Transverse colon (tissue), 4 donors: ENCODE measurements around the gene ANKRD66. TPM values are rescaled to one million over a fixed set of nuclear protein-coding genes. Genes with fewer than 3 reads are reported as not detected.

Source experiments
- DNase-seq: peaks from one replicate; pipeline ENCODE4 v3.0.0-alpha.2; 2019
- H3K27ac ChIP-seq, 4 donors: fragments of 200-600 bp; sonication (generic); 2 replicates each; pipeline ENCODE4 v1.5.1; 2016 to 2018; ENCODE audit warnings: inconsistent platforms in 4 of 4
- H3K27me3 ChIP-seq: fragments of 200-600 bp; sonication (generic); 2 replicates; pipeline ENCODE4 v1.5.1; 2017; ENCODE audit warnings: inconsistent platforms
- H3K36me3 ChIP-seq, 4 donors: fragments of 200-600 bp; sonication (generic); 2 replicates each; pipeline ENCODE4 v1.5.1; 2017 to 2019; ENCODE audit warnings: inconsistent platforms in 4 of 4
- H3K4me1 ChIP-seq, 4 donors: fragments of 200-600 bp; sonication (generic); 2 replicates each; pipeline ENCODE4 v1.5.1; 2017 to 2020; ENCODE audit warnings: inconsistent platforms in 4 of 4
- H3K4me3 ChIP-seq, 4 donors: fragments of 200-600 bp; sonication (generic); 1 replicate in 1 of 4; 2 replicates in 3 of 4; pipeline versions ENCODE4 v1.5.1 to v1.6.1; 2017 to 2019; ENCODE audit warnings: inconsistent platforms in 4 of 4
- H3K9me3 ChIP-seq, 2 donors: fragments of 200-600 bp; sonication (generic); 2 replicates each; pipeline ENCODE4 v1.5.1; 2017 to 2019; ENCODE audit warnings: inconsistent platforms in 2 of 2
- CTCF ChIP-seq, 5 experiments: fragments of 200-600 bp in 3 of 5; fragments of 450-650 bp in 2 of 5; sonication (generic) in 3 of 5; IDR thresholded peaks; 1 replicate in 2 of 5; 2 replicates in 3 of 5; pipeline ENCODE4 v1.5.1; 2016 to 2017; ENCODE audit warnings: antibody characterized with exemption in 5 of 5, inconsistent platforms in 3 of 5, mild to moderate bottlenecking in 2 of 5, moderate library complexity in 1 of 5
- EP300 ChIP-seq: sonication (generic); formaldehyde crosslinking; IDR thresholded peaks from one replicate; pipeline ENCODE4 v1.6.1; 2017; ENCODE audit warnings: antibody characterized with exemption, low read depth
- POLR2A ChIP-seq: fragments of 450-650 bp; IDR thresholded peaks from one replicate; pipeline ENCODE4 v1.6.1; 2016; ENCODE audit warnings: antibody characterized with exemption, mild to moderate bottlenecking, moderate library complexity
- POLR2AphosphoS5 ChIP-seq, 3 donors: sonication (generic); formaldehyde crosslinking; IDR thresholded peaks; one replicate each; pipeline ENCODE4 v1.6.1; 2016; ENCODE audit warnings: antibody characterized with exemption in 3 of 3
- WGBS, 2 donors: methylation state at CpG; one replicate each; pipeline ENCODE4 v1.1.5; 2018; ENCODE audit warnings: low coverage in 1 of 2; 5-methylcytosine and 5-hydroxymethylcytosine counted together
- in situ Hi-C, 4 donors: fragments of 200-750 bp; cut with MboI; loops; one replicate each; pipeline versions ENCODE4 v1.15.0 to v1.15.1; 2017; ENCODE audit warnings: low sequenced_read_pairs in 3 of 4, low pct_ligation_motif_present in 1 of 4, low pct_unique_long_range_greater_than_20kb in 1 of 4
- intact Hi-C: fragments of 100-400 bp; cut with DNase I; formaldehyde crosslinking; loops from one replicate; pipeline ENCODE4 v1.15.1; 2023; ENCODE audit warnings: low total_unique reads
- total RNA-seq, 4 donors: library from RNA; depleted of rRNA; stranded (reverse); fragments of >200 nt; gene quantifications; one replicate each; pipeline ENCODE4 v1.1.0, GENCODE V29; 2016

Gene ANKRD66
- total RNA-seq, 4 donors from 2014 or later = not detected

GRCh38 chr6:46787871-46788540 is 41.3 kb downstream of the ANKRD66 start:
- no peaks in the 10 kb centered on the region for H3K9me3 ChIP-seq
- intact Hi-C loops = no loop called here
- peaks cover 3 to 33% (median 16%) of the 10 kb centered on the region in 4 donors for H3K4me1 ChIP-seq
- DNase-seq = no peak
- H3K36me3 ChIP-seq = no peaks in the 10 kb centered on the region
- no peaks in the 10 kb centered on the region for H3K27me3 ChIP-seq
- 87 to 88% methylated on average over 5 of the region's 5 CpGs for WGBS, 2 donors
- in situ Hi-C loops = no loop called here
- no peak overlapping the region for H3K4me3 ChIP-seq
- no peak for TF ChIP-seq POLR2A
- TF ChIP-seq CTCF (IDR thresholded peaks at IDR 0.05) = no peak
- TF ChIP-seq POLR2AphosphoS5 (IDR thresholded peaks at IDR 0.05) = no peak
- no peak for TF ChIP-seq EP300
- no peak overlapping the region for H3K27ac ChIP-seq

- Histone ChIP-seq H3K4me3 (no peak overlapping the region), H3K4me1 (peaks cover 3 to 36% (median 16%) of the 10 kb centered on the region in 4 donors), H3K27ac (peak overlapping the region in 2 of 4 donors; percentile 41 to 70), H3K36me3 (no peaks in the 10 kb centered on the region), H3K27me3 (no peaks in the 10 kb centered on the region), H3K9me3 (no peaks in the 10 kb centered on the region)
- TF ChIP-seq CTCF (IDR thresholded peaks at IDR 0.05) = no peak
- TF ChIP-seq EP300 = no peak
- TF ChIP-seq POLR2AphosphoS5 (IDR thresholded peaks at IDR 0.05) = no peak
- TF ChIP-seq POLR2A = no peak
- intact Hi-C loops (no loop called here), in situ Hi-C loops (no loop called here)
- 89 to 100% methylated on average over 1 to 3 of the region's 3 CpGs for WGBS, 2 donors
- no peak for DNase-seq
These were observed 42.1 kb downstream of the ANKRD66 start for GRCh38 chr6:46788791-46789190.

GRCh38 chr6:46789434-46790354 is 43.0 kb downstream of the ANKRD66 start:
- no peak for DNase-seq
- H3K36me3 ChIP-seq = no peaks in the 10 kb centered on the region
- intact Hi-C loops (no loop called here), in situ Hi-C loops (no loop called here)
- 42 to 54% methylated on average over 3 to 4 of the region's 4 CpGs for WGBS, 2 donors
- no peaks in the 10 kb centered on the region for H3K27me3 ChIP-seq
- TF ChIP-seq EP300 = no peak
- no peak for TF ChIP-seq POLR2AphosphoS5 (IDR thresholded peaks at IDR 0.05)
- no peak for TF ChIP-seq CTCF (IDR thresholded peaks at IDR 0.05)
- TF ChIP-seq POLR2A = no peak
- no peak overlapping the region for H3K4me3 ChIP-seq
- peak overlapping the region; percentile 41 to 70 (median 60) for H3K27ac ChIP-seq
- H3K9me3 ChIP-seq = no peaks in the 10 kb centered on the region
- peaks cover 3 to 40% (median 16%) of the 10 kb centered on the region in 4 donors for H3K4me1 ChIP-seq

- TF ChIP-seq POLR2AphosphoS5 (IDR thresholded peaks at IDR 0.05) (peak in 1 of 3 donors; percentile 24), EP300 (no peak)
- in situ Hi-C loops (no loop called here), intact Hi-C loops (no loop called here)
- H3K4me3 ChIP-seq = no peak overlapping the region
- DNase-seq = no peak
- peaks cover 3 to 40% (median 16%) of the 10 kb centered on the region in 4 donors for H3K4me1 ChIP-seq
- H3K27ac ChIP-seq = peak overlapping the region; percentile 41 to 70 (median 60)
- no peaks in the 10 kb centered on the region for H3K27me3 ChIP-seq
- no peaks in the 10 kb centered on the region for H3K36me3 ChIP-seq
- H3K9me3 ChIP-seq = no peaks in the 10 kb centered on the region
These were observed 43.7 kb downstream of the ANKRD66 start for GRCh38 chr6:46790355-46790874.
